Stimulated activated CD4-positive, alpha-beta T cell treated with anti-CD3 and anti-CD28 coated beads, TNF-alpha, amount 100 ng/mL, for 1 hour (primary cell): ENCODE data around the gene DLX1.
A peak's percentile ranks its signal among the peaks of the same experiment; 100 is the strongest.

Source experiments
- DNase-seq, 3 donors: peaks; one replicate each; pipeline ENCODE4 v3.0.0-alpha.2; 2020; ENCODE audit warnings: low read depth in 3 of 3, low spot score in 1 of 3

The DLX1 gene

GRCh38 chr2:172096626-172097547 is 11.6 kb downstream of the DLX1 start:
- DNase-seq, result no peak

- no peak for DNase-seq
Measured at GRCh38 chr2:172097557-172098131, 12.3 kb downstream of the DLX1 start.

- no peak for DNase-seq
Measured at GRCh38 chr2:172098287-172098649, 13.0 kb downstream of the DLX1 start.

GRCh38 chr2:172098650-172099471 is 13.6 kb downstream of the DLX1 start:
- no peak for DNase-seq

GRCh38 chr2:172099472-172100079 is 14.3 kb downstream of the DLX1 start:
- DNase-seq, result no peak

GRCh38 chr2:172100080-172100934 is 15.0 kb downstream of the DLX1 start:
- no peak for DNase-seq

GRCh38 chr2:172100935-172101820 is 15.9 kb downstream of the DLX1 start:
- no peak for DNase-seq

- DNase-seq, result no peak
Measured at GRCh38 chr2:172101821-172102390, 16.6 kb downstream of the DLX1 start.

- no peak for DNase-seq
Measured at GRCh38 chr2:172102391-172103359, 17.4 kb downstream of the DLX1 start, which contains the start of gene DLX2. Gene DLX2, minus strand, starts transcription at chr2:172102900. Its CDS starts 362 bp downstream, at chr2:172102538.

- peak in 1 of 3 donors; percentile 64 for DNase-seq
Measured at GRCh38 chr2:172103471-172104272, 18.4 kb downstream of the DLX1 start.

GRCh38 chr2:172105471-172106107 is 20.3 kb downstream of the DLX1 start:
- DNase-seq, result no peak

GRCh38 chr2:172106108-172106961 is 21.0 kb downstream of the DLX1 start:
- DNase-seq, result no peak

- no peak for DNase-seq
Measured at GRCh38 chr2:172107690-172108586, 22.6 kb downstream of the DLX1 start.

- no peak for DNase-seq
Measured at GRCh38 chr2:172108587-172108930, 23.3 kb downstream of the DLX1 start.
